Measurements from ENCODE around the gene TMEM95.

TMEM95 gene

DNA sequence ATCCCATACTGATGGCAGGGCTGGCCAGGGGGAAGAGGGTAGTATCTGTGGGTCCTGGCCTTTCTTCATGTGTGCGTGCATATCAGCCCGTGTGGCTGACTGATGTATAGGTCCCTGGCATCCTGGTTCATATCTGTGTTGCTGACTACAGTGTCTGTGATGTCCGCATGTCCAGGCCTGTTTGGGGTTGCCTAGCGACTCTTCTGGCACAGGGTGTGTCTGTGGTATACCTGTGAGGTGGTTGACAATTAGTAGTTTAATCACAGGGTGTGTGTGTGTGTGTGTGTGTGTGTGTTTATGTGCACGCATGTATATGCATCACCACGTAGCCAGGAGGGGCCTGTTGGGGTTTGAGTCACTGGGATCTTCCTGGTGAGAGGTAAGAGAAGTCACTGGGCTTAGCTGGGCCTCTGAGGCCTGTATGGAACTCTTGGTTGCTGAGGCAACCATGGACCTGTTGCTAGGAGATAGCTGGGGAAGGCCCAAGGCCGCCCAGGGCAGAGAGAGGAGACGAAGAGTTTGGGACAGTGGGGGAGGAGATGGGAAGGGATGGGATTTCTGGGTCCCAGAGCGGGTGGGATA is 603 bp upstream of the TMEM95 start (continued):
- 0 out of 2 replicates have a peak, but pooled peaks have one; percentile 17 for TF ChIP-seq ZIC2 (tag by site-specific recombination; IDR thresholded peaks at IDR 0.05)
- TF ChIP-seq, protein P1, sequence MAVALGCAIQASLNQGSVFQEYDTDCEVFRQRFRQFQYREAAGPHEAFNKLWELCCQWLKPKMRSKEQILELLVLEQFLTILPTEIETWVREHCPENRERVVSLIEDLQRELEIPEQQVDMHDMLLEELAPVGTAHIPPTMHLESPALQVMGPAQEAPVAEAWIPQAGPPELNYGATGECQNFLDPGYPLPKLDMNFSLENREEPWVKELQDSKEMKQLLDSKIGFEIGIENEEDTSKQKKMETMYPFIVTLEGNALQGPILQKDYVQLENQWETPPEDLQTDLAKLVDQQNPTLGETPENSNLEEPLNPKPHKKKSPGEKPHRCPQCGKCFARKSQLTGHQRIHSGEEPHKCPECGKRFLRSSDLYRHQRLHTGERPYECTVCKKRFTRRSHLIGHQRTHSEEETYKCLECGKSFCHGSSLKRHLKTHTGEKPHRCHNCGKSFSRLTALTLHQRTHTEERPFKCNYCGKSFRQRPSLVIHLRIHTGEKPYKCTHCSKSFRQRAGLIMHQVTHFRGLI (tag by site-specific recombination; IDR thresholded peaks at IDR 0.05) = no peak
- TF ChIP-seq ZNF239 (tag by site-specific recombination; IDR thresholded peaks at IDR 0.05) = no peak
- no peak for TF ChIP-seq OSR2 (tag by site-specific recombination; IDR thresholded peaks at IDR 0.05)
- no peak for TF ChIP-seq ZNF521 (tag by site-specific recombination; IDR thresholded peaks at IDR 0.05)
- no peak for TF ChIP-seq GLI4 (tag by site-specific recombination; IDR thresholded peaks at IDR 0.05)
- TF ChIP-seq, protein P2, sequence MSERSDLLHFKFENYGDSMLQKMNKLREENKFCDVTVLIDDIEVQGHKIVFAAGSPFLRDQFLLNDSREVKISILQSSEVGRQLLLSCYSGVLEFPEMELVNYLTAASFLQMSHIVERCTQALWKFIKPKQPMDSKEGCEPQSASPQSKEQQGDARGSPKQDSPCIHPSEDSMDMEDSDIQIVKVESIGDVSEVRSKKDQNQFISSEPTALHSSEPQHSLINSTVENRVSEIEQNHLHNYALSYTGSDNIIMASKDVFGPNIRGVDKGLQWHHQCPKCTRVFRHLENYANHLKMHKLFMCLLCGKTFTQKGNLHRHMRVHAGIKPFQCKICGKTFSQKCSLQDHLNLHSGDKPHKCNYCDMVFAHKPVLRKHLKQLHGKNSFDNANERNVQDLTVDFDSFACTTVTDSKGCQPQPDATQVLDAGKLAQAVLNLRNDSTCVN (tag by site-specific recombination; optimal IDR thresholded peaks at IDR 0.05) = no peak
- no peak for TF ChIP-seq ZFP37 (tag by site-specific recombination; IDR thresholded peaks at IDR 0.05)
- no peak for TF ChIP-seq TRIM28 (IDR thresholded peaks at IDR 0.05; ENCODE audit: borderline replicate concordance, low read length)
- TF ChIP-seq, protein P3, sequence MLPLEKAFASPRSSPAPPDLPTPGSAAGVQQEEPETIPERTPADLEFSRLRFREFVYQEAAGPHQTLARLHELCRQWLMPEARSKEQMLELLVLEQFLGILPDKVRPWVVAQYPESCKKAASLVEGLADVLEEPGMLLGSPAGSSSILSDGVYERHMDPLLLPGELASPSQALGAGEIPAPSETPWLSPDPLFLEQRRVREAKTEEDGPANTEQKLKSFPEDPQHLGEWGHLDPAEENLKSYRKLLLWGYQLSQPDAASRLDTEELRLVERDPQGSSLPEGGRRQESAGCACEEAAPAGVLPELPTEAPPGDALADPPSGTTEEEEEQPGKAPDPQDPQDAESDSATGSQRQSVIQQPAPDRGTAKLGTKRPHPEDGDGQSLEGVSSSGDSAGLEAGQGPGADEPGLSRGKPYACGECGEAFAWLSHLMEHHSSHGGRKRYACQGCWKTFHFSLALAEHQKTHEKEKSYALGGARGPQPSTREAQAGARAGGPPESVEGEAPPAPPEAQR (tag by site-specific recombination; IDR thresholded peaks at IDR 0.05) = no peak
- TF ChIP-seq, protein P4, sequence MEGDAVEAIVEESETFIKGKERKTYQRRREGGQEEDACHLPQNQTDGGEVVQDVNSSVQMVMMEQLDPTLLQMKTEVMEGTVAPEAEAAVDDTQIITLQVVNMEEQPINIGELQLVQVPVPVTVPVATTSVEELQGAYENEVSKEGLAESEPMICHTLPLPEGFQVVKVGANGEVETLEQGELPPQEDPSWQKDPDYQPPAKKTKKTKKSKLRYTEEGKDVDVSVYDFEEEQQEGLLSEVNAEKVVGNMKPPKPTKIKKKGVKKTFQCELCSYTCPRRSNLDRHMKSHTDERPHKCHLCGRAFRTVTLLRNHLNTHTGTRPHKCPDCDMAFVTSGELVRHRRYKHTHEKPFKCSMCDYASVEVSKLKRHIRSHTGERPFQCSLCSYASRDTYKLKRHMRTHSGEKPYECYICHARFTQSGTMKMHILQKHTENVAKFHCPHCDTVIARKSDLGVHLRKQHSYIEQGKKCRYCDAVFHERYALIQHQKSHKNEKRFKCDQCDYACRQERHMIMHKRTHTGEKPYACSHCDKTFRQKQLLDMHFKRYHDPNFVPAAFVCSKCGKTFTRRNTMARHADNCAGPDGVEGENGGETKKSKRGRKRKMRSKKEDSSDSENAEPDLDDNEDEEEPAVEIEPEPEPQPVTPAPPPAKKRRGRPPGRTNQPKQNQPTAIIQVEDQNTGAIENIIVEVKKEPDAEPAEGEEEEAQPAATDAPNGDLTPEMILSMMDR (tag by site-specific recombination; IDR thresholded peaks at IDR 0.05) = no peak
- TF ChIP-seq GLI2 (tag by site-specific recombination; IDR thresholded peaks at IDR 0.05; ENCODE audit: borderline replicate concordance, low read depth) = no peak
- TF ChIP-seq ZNF670 (tag by site-specific recombination; IDR thresholded peaks at IDR 0.05; ENCODE audit: low read depth) = no peak
- TF ChIP-seq ZNF354C (tag by site-specific recombination; IDR thresholded peaks at IDR 0.05; ENCODE audit: borderline replicate concordance, low read depth) = no peak
- TF ChIP-seq HOXC10 (CRISPR knock-in tag; IDR thresholded peaks at IDR 0.05) = no peak
- TF ChIP-seq, protein P5, sequence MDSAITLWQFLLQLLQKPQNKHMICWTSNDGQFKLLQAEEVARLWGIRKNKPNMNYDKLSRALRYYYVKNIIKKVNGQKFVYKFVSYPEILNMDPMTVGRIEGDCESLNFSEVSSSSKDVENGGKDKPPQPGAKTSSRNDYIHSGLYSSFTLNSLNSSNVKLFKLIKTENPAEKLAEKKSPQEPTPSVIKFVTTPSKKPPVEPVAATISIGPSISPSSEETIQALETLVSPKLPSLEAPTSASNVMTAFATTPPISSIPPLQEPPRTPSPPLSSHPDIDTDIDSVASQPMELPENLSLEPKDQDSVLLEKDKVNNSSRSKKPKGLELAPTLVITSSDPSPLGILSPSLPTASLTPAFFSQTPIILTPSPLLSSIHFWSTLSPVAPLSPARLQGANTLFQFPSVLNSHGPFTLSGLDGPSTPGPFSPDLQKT (IDR thresholded peaks at IDR 0.05; ENCODE audit: borderline replicate concordance, low read depth, low read length) = no peak
- no peak for TF ChIP-seq ZNF221 (tag by site-specific recombination; IDR thresholded peaks at IDR 0.05; ENCODE audit: borderline replicate concordance)
- TF ChIP-seq, protein P6, sequence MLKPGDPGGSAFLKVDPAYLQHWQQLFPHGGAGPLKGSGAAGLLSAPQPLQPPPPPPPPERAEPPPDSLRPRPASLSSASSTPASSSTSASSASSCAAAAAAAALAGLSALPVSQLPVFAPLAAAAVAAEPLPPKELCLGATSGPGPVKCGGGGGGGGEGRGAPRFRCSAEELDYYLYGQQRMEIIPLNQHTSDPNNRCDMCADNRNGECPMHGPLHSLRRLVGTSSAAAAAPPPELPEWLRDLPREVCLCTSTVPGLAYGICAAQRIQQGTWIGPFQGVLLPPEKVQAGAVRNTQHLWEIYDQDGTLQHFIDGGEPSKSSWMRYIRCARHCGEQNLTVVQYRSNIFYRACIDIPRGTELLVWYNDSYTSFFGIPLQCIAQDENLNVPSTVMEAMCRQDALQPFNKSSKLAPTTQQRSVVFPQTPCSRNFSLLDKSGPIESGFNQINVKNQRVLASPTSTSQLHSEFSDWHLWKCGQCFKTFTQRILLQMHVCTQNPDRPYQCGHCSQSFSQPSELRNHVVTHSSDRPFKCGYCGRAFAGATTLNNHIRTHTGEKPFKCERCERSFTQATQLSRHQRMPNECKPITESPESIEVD (tag by site-specific recombination; IDR thresholded peaks at IDR 0.05) = no peak
- TF ChIP-seq ZNF366 (tag by site-specific recombination; conservative IDR thresholded peaks at IDR 0.05) = 0 out of 2 replicates have a peak, but pooled peaks have one; percentile 18
- TF ChIP-seq ZBTB17 (tag by site-specific recombination; IDR thresholded peaks at IDR 0.05) = 0 out of 2 replicates have a peak, but pooled peaks have one; percentile 29
- TF ChIP-seq REPIN1 (tag by site-specific recombination; IDR thresholded peaks at IDR 0.05; ENCODE audit: low read depth) = no peak
- no peak for TF ChIP-seq ZNF169 (tag by site-specific recombination; IDR thresholded peaks at IDR 0.05)
- no peak for TF ChIP-seq YY1 (tag by site-specific recombination; IDR thresholded peaks at IDR 0.05)
- TF ChIP-seq GLIS2 (tag by site-specific recombination; IDR thresholded peaks at IDR 0.05) = 0 out of 2 replicates have a peak, but pooled peaks have one; percentile 4
- TF ChIP-seq, protein P7, sequence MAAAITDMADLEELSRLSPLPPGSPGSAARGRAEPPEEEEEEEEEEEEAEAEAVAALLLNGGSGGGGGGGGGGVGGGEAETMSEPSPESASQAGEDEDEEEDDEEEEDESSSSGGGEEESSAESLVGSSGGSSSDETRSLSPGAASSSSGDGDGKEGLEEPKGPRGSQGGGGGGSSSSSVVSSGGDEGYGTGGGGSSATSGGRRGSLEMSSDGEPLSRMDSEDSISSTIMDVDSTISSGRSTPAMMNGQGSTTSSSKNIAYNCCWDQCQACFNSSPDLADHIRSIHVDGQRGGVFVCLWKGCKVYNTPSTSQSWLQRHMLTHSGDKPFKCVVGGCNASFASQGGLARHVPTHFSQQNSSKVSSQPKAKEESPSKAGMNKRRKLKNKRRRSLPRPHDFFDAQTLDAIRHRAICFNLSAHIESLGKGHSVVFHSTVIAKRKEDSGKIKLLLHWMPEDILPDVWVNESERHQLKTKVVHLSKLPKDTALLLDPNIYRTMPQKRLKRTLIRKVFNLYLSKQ (tag by site-specific recombination; IDR thresholded peaks at IDR 0.05; ENCODE audit: borderline replicate concordance) = no peak
- TF ChIP-seq ZNF664 (tag by site-specific recombination; IDR thresholded peaks at IDR 0.05) = no peak
- TF ChIP-seq ZBTB1 (tag by site-specific recombination; IDR thresholded peaks at IDR 0.05) = no peak
- TF ChIP-seq, protein P8, sequence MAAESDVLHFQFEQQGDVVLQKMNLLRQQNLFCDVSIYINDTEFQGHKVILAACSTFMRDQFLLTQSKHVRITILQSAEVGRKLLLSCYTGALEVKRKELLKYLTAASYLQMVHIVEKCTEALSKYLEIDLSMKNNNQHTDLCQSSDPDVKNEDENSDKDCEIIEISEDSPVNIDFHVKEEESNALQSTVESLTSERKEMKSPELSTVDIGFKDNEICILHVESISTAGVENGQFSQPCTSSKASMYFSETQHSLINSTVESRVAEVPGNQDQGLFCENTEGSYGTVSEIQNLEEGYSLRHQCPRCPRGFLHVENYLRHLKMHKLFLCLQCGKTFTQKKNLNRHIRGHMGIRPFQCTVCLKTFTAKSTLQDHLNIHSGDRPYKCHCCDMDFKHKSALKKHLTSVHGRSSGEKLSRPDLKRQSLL (tag by site-specific recombination; IDR thresholded peaks at IDR 0.05) = no peak
- no peak for TF ChIP-seq EGR2 (tag by site-specific recombination; IDR thresholded peaks at IDR 0.05; ENCODE audit: low read depth)
